ENCODE data around the gene SCUBE3.

Gene SCUBE3

GRCh38 chr6:35213824-35214756 is at the start of gene SCUBE3:
TSS of gene SCUBE3 (plus strand) at chr6:35213956. CDS start at chr6:35214419, 463 bp downstream.
- DNase-seq (ENCODE audit: low read depth, low spot score), result peak; percentile 73

- no peak for DNase-seq (ENCODE audit: low read depth, low spot score)
Measured at GRCh38 chr6:35164277-35164676, 49.5 kb upstream of the SCUBE3 start.

DNA sequence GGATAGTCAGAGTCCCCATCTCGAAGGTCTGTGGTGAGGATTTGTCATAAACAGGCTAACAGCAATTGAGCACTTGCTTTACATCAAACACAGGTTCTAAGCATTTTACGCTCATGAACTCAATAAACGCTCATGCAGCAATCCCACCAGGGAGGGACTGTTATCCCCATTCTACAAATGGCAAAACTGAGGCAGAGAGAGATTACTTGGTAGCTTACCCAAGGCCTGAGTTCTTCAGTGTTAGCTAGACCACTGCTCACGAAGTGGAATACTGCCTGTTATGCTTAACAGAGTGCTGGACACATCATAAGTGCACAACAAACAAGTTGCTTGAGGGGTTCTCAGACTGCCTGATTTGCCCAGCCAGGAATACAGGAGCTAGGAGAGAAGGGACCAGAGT is 48.9 kb upstream of the SCUBE3 start:
- no peak for DNase-seq (ENCODE audit: low read depth, low spot score)

DNA sequence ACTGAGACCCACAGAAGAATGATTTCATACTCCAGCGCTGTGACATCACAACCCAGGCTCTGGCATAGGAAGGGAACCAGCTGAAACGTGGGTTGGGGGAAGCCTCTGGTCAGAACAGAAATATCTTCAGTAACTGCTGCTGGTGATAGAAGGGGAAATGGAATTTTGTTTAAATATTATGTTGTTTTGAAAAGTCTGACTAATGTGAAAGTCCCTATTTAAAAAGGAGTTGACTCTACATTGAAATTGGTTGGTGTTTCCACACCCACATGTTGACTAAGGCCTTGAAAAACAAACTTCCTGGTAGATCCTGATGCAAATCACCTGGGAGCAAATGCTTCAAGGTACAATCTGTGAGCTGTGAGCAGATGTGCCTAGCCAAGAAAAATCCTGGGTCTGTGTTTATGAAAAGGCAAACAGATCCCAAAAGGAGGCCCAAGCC is 48.1 kb upstream of the SCUBE3 start:
- DNase-seq (ENCODE audit: low read depth, low spot score), result no peak

DNA sequence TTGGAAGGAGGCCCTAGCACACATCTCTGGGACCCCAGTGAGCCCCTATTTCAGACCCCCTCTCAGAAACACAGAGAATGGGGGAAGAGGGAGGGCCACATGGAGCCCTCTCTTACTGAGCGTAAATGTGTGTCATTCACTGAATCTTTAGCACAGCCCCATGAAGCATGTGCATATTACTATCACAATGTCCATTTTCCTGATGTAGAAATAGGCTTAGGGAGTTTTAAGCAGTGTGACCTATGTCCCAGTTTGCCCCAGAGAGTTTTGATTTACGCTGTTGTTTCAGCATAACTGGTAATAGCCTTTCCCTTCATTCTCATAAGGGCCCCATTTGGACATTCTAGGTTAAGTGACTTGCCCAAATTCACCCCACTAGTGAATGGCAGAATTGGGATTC is 47.6 kb upstream of the SCUBE3 start:
- DNase-seq (ENCODE audit: low read depth, low spot score), result no peak

DNA sequence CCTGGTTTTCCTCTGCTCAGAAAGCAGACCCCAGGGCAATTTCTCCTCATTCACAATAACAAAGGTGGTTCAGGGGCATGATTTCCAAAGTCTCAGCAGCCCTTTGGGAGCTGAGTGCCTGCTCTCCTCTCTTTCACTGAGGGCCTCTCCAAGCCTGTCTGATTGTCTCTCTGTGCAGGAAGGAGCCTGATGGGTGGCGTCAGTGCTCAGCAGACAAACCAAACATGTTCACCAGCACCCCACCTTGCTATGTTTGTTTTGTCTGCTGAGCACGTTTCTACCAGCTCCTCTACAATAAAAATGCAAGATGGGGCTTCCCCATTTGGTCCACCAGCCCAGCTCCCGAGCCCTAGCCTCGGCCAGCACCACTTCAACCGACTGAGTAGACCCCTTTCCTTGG is 47.2 kb upstream of the SCUBE3 start:
- no peak for DNase-seq (ENCODE audit: low read depth, low spot score)

- no peak for DNase-seq (ENCODE audit: low read depth, low spot score)
Measured at GRCh38 chr6:35167505-35167904, 46.3 kb upstream of the SCUBE3 start.

GRCh38 chr6:35168461-35168861 is 45.3 kb upstream of the SCUBE3 start:
- DNase-seq (ENCODE audit: low read depth, low spot score), result peak; percentile 60

DNA sequence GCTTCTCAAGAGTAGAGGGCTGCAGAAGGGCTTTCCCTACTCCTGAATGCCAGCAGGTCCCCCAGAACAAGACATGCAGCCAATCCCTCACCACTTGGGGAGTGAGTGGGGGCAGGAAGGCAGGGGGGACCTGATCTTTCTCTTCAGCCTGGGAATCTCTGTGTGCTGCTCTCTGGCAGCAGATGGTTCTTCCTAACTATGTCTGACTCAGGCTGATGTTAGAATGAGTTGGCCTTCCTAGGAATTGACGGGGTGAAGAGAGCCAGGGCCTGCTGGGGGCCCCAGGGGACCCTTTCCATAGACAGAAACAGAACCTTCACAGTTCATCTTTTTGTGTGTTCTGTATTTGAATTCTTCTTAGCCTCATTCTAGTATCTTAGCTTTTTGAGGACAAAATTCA is 43.6 kb upstream of the SCUBE3 start:
- no peak for DNase-seq (ENCODE audit: low read depth, low spot score)

DNA sequence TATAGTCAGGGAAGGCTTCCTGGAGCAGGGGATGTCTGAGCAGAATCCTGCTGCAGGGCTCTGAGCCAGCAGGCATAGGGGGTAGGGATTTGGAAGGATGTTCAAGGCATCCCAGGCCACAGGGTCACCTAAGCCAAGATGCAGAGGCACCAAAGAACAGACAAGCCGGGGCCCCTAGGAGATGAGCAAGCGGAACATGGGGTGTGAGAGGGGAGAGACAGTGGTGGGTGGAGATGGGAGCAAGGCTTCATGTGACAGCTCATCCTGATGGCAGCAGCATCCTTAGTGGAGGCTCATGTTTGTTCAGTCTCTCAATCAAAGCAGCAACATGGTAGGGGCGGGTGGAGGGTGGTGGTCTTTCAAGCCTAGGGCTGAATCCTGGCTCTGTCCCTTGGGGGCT is 42.9 kb upstream of the SCUBE3 start:
- DNase-seq (ENCODE audit: low read depth, low spot score), result no peak

DNA sequence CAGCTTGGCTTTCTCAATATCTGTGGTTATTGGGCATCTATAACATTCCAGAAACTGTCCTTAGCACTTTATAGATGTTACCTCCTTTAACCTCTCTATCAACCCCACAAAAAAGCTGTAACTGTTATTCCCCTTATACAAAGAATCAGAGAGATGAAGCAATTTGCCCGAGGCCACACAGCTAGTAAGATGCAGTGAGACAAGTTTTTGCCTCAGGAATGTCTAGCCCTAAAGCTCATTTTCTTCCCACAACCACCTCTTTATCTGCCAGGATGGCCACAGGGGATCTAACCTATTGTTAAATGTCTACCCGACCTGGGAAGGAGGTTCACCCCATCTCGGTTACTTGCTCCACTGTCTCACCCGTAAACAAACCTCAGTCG is 40.7 kb upstream of the SCUBE3 start:
- no peak for DNase-seq (ENCODE audit: low read depth, low spot score)

GRCh38 chr6:35173427-35174087 is 40.2 kb upstream of the SCUBE3 start:
- no peak for DNase-seq (ENCODE audit: low read depth, low spot score)

GRCh38 chr6:35174088-35174434 is 39.7 kb upstream of the SCUBE3 start:
- DNase-seq (ENCODE audit: low read depth, low spot score), result no peak

DNA sequence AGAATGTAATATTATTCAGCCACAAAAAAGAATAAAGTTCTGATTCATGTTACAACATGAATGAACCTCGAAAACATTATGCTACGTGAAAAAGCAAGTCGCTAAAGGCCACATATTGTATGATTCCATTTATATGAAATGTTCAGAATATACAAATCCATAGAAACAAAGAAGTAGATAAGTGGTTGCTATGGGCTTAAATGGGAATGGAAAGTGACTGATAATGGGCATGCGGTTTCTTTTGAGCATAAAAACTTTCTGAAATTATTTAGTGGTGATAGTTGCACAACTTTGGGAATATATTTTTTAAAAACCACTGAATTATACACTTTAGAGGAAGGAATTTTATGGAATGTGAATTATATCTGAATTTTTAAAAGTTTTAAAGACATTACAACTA is 39.3 kb upstream of the SCUBE3 start:
- DNase-seq (ENCODE audit: low read depth, low spot score), result no peak

GRCh38 chr6:35176301-35177024 is 37.3 kb upstream of the SCUBE3 start:
- no peak for DNase-seq (ENCODE audit: low read depth, low spot score)

GRCh38 chr6:35177157-35177556 is 36.6 kb upstream of the SCUBE3 start:
- no peak for DNase-seq (ENCODE audit: low read depth, low spot score)

GRCh38 chr6:35177596-35177995 is 36.2 kb upstream of the SCUBE3 start:
- no peak for DNase-seq (ENCODE audit: low read depth, low spot score)

DNA sequence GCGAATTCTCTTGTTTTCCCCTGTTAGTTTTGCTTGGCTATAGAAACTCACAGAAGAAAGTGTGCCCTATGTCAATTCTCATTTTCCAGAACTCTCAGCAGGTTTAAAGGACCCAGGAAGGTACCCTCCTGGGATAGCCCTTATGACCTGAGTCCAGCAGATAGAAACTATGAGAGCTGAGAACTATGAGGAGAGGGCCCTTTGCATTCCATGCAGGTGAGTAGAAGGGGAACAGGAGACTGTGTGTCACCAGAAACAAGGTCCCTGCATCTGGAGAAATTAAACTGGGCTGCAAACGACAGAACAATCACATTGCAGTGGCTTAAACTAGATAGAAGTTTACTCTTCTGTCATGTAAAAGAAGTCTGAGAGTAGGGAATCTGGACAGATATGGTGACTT is 35.7 kb upstream of the SCUBE3 start:
- no peak for DNase-seq (ENCODE audit: low read depth, low spot score)

- no peak for DNase-seq (ENCODE audit: low read depth, low spot score)
Measured at GRCh38 chr6:35178932-35179832, 34.6 kb upstream of the SCUBE3 start.

- no peak for DNase-seq (ENCODE audit: low read depth, low spot score)
Measured at GRCh38 chr6:35179901-35180535, 33.7 kb upstream of the SCUBE3 start.

All from astrocyte of the hippocampus (primary cell).